ENCODE results near the gene OTUD4.

The OTUD4 gene

DNA sequence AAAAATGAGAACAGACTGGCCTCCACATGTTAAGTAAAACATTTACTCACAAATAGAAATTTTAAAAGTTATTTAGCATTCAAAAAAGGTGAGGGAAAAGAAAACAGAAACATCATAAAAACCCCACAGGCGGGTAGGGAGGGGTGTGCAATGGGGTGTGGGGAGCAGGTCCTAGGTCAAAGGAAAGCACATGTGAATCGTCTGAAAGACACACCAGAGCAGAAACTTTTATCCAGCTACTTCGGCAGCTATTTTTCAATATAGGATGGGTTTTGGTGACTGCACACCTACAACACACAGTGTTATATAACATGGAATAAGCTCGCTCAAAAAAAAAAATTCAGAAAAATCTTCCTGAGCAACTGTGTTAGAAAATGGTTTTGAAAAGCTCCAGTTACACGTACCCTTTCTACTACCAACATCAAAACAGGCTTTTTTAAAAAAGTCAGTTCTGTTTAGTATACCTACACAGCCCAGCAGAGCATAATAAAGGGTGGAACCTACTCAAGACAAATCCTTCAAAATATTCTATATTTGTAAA lies 1.6 kb downstream of the OTUD4 start:
- no peaks in the 10 kb centered on the region for H3K9me3 ChIP-seq (ENCODE audit: low read length)
- H3K9ac ChIP-seq (ENCODE audit: low read length) = peak overlapping the region; percentile 12
- H3K36me3 ChIP-seq (ENCODE audit: insufficient read depth, low read length) = peaks cover 2% of the 10 kb centered on the region
- H3K27me3 ChIP-seq (ENCODE audit: control insufficient read depth in 1 of 2, insufficient read depth in 2 of 2, low read length in 2 of 2) = no peaks in the 10 kb centered on the region
- peak overlapping the region; percentile 33 to 77 for H3K4me3 ChIP-seq (ENCODE audit: low read depth in 1 of 2, low read length in 2 of 2)
- H3K27ac ChIP-seq (ENCODE audit: low read depth, low read length) = peak overlapping the region; percentile 73
- H3K4me1 ChIP-seq (ENCODE audit: insufficient read depth, low read length) = peaks cover 22% of the 10 kb centered on the region

DNA sequence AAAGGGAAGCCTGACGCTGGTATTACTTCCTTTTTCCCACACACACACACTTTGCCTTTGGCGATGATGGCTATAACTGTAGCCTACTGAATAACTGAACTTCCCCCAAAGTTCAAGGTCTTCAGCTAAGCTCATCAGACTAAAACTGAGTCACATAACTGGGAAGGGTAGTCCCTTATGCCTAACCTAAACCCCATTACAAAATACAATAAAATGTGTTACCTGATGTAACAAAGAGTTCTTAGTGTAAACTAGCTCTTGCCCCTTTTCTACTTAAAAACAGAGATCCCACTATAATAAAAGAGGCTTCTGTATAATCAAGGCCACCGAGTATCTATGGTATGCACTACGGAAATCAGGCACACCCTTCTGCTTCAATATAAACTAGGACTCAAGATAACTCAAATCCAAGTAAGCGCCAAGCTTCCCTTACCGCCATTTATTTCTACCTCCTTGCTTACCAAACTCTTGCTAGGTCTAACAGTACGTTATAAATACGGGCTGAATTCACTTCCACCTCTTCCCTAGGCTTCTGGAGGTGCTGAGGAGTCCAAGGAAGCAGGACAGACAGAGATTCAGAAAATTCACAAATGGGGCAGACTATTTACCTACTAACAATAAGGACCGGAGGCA lies 2.4 kb downstream of the OTUD4 start:
- H3K4me3 ChIP-seq (ENCODE audit: low read depth in 1 of 2, low read length in 2 of 2) = peak overlapping the region; percentile 33 to 77
- H3K4me1 ChIP-seq (ENCODE audit: insufficient read depth, low read length) = peaks cover 22% of the 10 kb centered on the region
- no peaks in the 10 kb centered on the region for H3K9me3 ChIP-seq (ENCODE audit: low read length)
- H3K9ac ChIP-seq (ENCODE audit: low read length) = peak overlapping the region; percentile 42
- peaks cover 6% of the 10 kb centered on the region for H3K36me3 ChIP-seq (ENCODE audit: insufficient read depth, low read length)
- no peaks in the 10 kb centered on the region for H3K27me3 ChIP-seq (ENCODE audit: control insufficient read depth in 1 of 2, insufficient read depth in 2 of 2, low read length in 2 of 2)
- H3K27ac ChIP-seq (ENCODE audit: low read depth, low read length) = peak overlapping the region; percentile 54

DNA sequence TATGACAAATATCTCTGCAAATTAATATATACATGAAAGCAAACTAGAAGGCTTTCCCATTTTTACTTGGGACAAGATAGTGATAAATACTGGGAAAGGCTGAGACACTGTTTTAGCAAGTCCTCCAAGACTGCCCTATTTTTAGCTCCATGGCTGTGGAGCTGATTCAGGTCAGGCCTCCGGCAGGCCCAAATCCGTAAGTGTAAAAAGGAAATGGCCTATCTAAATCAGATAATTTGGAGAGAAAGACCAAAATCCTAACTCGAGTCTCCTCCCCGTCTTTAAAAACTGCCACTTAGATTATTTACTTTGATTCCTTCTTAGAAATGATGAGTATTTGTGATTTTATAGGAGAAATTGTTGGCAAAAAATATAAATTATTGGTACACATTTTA lies 2.9 kb downstream of the OTUD4 start:
- H3K36me3 ChIP-seq (ENCODE audit: insufficient read depth, low read length) = peaks cover 6% of the 10 kb centered on the region
- peak overlapping the region in 1 of 2 donors; percentile 77 for H3K4me3 ChIP-seq (ENCODE audit: low read depth in 1 of 2, low read length in 2 of 2)
- peak overlapping the region; percentile 2 for H3K27ac ChIP-seq (ENCODE audit: low read depth, low read length)
- H3K4me1 ChIP-seq (ENCODE audit: insufficient read depth, low read length) = peaks cover 25% of the 10 kb centered on the region
- no peaks in the 10 kb centered on the region for H3K27me3 ChIP-seq (ENCODE audit: control insufficient read depth in 1 of 2, insufficient read depth in 2 of 2, low read length in 2 of 2)
- peak overlapping the region; percentile 42 for H3K9ac ChIP-seq (ENCODE audit: low read length)
- H3K9me3 ChIP-seq (ENCODE audit: low read length) = no peaks in the 10 kb centered on the region

DNA sequence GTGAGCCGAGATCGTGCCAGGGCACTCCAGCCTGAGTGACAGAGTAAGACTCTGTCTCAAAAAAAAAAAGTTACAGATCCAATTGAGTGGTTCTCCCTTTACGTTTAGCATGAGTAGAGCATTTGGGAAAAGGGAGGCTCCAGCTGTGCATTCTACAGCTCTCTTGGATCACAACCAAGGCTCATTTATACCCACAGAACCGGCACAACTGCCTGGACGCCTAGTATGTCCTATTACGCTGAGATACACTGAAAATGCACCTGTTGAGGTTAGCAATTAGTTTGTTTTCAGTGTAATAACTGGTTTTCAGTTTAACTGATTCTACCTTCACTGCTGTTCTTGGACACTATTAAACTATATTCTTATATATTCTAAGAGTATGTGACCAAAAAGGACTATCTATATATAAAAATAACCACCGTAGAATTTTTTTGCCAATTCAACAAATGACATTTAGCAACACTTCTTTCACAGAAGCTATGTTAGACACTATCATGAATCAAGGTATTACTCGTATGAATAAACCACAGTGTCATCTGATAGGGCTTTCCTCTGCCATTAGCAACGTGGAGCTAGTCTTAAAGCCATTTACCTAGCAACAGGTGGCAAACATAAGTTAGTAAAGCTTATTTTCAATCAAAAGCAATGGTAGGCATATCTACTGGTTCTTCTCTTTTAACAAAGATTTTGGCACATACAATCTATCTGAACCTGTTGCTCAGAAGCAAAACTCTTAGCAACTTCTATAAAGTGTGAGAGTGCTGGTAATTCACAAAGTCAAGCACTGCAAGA lies 3.6 kb downstream of the OTUD4 start:
- Histone ChIP-seq H3K36me3 (ENCODE audit: insufficient read depth, low read length) (peaks cover 6% of the 10 kb centered on the region), H3K4me3 (ENCODE audit: low read depth in 1 of 2, low read length in 2 of 2) (no peak overlapping the region), H3K9me3 (ENCODE audit: low read length) (no peaks in the 10 kb centered on the region), H3K9ac (ENCODE audit: low read length) (no peak overlapping the region), H3K4me1 (ENCODE audit: insufficient read depth, low read length) (peaks cover 25% of the 10 kb centered on the region), H3K27ac (ENCODE audit: low read depth, low read length) (no peak overlapping the region), H3K27me3 (ENCODE audit: control insufficient read depth in 1 of 2, insufficient read depth in 2 of 2, low read length in 2 of 2) (no peaks in the 10 kb centered on the region)

DNA sequence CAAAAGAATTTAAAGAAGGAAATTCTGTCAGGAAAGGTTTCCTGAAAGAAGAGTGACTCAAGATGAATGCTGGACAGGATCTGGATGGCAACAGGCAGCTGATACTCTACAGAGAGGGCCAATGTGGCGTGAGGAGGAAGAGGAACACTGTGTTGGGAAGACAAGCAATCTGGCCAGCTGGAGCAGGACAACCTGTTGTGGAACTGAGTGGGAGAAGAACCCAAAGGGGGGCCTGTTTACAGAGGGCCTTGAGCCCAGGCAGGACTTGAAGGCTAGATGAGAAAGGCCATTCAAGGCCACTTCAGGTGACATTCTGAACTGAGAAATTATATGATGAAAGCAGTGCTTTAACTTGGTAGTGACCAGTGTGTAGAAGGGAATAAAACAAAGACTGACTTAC lies 8.5 kb downstream of the OTUD4 start:
- Histone ChIP-seq H3K9ac (ENCODE audit: low read length) (no peak overlapping the region), H3K4me1 (ENCODE audit: insufficient read depth, low read length) (peaks cover 7% of the 10 kb centered on the region), H3K36me3 (ENCODE audit: insufficient read depth, low read length) (peaks cover 18% of the 10 kb centered on the region), H3K27ac (ENCODE audit: low read depth, low read length) (no peak overlapping the region), H3K27me3 (ENCODE audit: control insufficient read depth in 1 of 2, insufficient read depth in 2 of 2, low read length in 2 of 2) (no peaks in the 10 kb centered on the region), H3K4me3 (ENCODE audit: low read depth in 1 of 2, low read length in 2 of 2) (no peak overlapping the region), H3K9me3 (ENCODE audit: low read length) (no peaks in the 10 kb centered on the region)

DNA sequence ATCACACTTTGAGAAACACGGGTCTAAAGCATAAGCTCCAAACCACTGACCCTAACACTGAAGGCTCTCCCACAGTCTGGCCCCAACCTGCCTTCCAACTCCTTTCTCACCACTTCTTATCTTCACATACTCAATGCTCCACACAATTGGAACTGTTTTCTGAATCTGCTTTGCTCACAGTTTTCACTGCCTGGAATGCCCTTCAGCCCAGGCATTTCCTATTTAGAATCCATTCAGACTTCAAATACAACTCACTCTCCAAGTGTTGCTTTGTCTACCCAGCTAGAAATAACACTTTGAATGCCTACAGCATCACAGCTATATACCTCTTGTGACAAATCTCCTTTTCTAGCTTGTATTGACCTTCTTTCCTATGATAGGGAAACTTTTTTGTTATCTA lies 10.2 kb downstream of the OTUD4 start:
- Histone ChIP-seq H3K4me3 (ENCODE audit: low read depth in 1 of 2, low read length in 2 of 2) (no peak overlapping the region), H3K4me1 (ENCODE audit: insufficient read depth, low read length) (peaks cover 3% of the 10 kb centered on the region), H3K9me3 (ENCODE audit: low read length) (no peaks in the 10 kb centered on the region), H3K36me3 (ENCODE audit: insufficient read depth, low read length) (peaks cover 18% of the 10 kb centered on the region), H3K27me3 (ENCODE audit: control insufficient read depth in 1 of 2, insufficient read depth in 2 of 2, low read length in 2 of 2) (no peaks in the 10 kb centered on the region), H3K9ac (ENCODE audit: low read length) (no peak overlapping the region), H3K27ac (ENCODE audit: low read depth, low read length) (no peak overlapping the region)

DNA sequence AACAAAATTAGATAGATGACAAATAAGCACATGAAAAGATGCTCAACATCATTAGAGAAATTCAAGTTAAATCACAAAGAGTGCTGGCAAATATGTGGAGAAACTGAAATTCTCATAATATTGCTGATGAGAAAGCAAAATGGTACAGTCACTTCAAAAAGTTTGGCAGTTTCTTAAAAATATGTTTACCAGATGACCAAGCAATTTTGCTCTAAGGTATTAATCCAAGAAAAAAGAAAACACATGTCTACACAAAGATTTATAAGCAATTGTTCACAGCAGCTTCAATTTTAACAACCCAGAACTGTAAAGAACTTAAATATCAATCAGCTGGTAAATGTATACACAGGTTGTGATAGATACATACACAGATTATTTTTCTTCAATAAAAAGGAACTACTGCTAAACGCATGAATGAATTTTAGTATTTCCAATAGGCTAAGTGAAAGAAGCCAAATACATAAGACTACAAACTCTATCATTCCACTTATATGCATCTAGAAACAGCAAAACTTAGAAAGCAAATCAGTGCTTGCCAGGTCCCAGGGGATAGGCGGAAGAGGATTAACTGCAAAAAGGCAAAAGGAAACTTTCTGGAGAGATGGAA lies 11.7 kb downstream of the OTUD4 start:
- no peak overlapping the region for H3K4me3 ChIP-seq (ENCODE audit: low read depth in 1 of 2, low read length in 2 of 2)
- peaks cover 15% of the 10 kb centered on the region for H3K36me3 ChIP-seq (ENCODE audit: insufficient read depth, low read length)
- no peak overlapping the region for H3K27ac ChIP-seq (ENCODE audit: low read depth, low read length)
- no peaks in the 10 kb centered on the region for H3K9me3 ChIP-seq (ENCODE audit: low read length)
- H3K27me3 ChIP-seq (ENCODE audit: control insufficient read depth in 1 of 2, insufficient read depth in 2 of 2, low read length in 2 of 2) = no peaks in the 10 kb centered on the region
- no peak overlapping the region for H3K9ac ChIP-seq (ENCODE audit: low read length)
- H3K4me1 ChIP-seq (ENCODE audit: insufficient read depth, low read length) = peaks cover 3% of the 10 kb centered on the region

DNA sequence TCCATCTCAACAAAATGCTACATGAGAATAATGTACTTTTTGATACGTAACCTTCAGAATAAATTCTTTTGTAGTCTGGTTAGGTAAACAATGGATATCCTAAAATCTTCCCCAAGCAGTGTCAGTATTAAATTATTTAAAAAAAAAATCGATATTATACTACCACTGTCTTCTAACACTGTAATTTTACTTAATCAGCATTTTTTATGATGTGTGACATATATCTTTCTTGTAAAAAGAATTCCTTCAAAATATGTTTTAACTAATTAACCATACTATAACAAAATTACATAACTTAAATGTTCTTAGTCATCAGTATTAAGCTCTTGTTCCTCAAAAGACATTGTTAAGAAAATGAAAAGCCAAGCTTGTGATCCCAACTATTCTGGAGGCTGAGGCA lies 12.5 kb downstream of the OTUD4 start:
- Histone ChIP-seq H3K9ac (ENCODE audit: low read length) (no peak overlapping the region), H3K9me3 (ENCODE audit: low read length) (no peaks in the 10 kb centered on the region), H3K36me3 (ENCODE audit: insufficient read depth, low read length) (peaks cover 12% of the 10 kb centered on the region), H3K27ac (ENCODE audit: low read depth, low read length) (no peak overlapping the region), H3K4me3 (ENCODE audit: low read depth in 1 of 2, low read length in 2 of 2) (no peak overlapping the region), H3K27me3 (ENCODE audit: control insufficient read depth in 1 of 2, insufficient read depth in 2 of 2, low read length in 2 of 2) (no peaks in the 10 kb centered on the region), H3K4me1 (ENCODE audit: insufficient read depth, low read length) (peaks cover 3% of the 10 kb centered on the region)

DNA sequence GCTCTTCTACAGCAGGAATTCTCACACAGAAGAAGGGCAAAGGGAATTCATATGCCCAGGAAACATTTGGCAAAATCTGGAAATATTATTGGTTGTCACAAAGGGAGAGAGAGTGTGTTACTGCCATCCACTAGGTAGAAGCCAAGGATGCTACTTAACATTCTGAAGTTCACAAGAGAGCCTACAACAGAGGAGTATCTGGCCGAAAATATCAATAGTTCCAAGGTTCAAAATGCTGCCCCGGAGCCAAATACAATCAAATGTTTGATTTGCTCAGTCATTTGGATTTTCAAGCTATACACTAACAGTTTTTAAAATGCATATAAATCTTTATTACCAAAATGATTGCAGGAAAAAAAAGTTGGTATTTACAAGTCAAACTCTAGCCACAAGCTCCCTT lies 18.8 kb downstream of the OTUD4 start:
- H3K36me3 ChIP-seq (ENCODE audit: insufficient read depth, low read length) = peaks cover 18% of the 10 kb centered on the region
- no peak overlapping the region for H3K9ac ChIP-seq (ENCODE audit: low read length)
- no peaks in the 10 kb centered on the region for H3K27me3 ChIP-seq (ENCODE audit: control insufficient read depth in 1 of 2, insufficient read depth in 2 of 2, low read length in 2 of 2)
- no peaks in the 10 kb centered on the region for H3K4me1 ChIP-seq (ENCODE audit: insufficient read depth, low read length)
- no peak overlapping the region for H3K27ac ChIP-seq (ENCODE audit: low read depth, low read length)
- no peaks in the 10 kb centered on the region for H3K9me3 ChIP-seq (ENCODE audit: low read length)
- H3K4me3 ChIP-seq (ENCODE audit: low read depth in 1 of 2, low read length in 2 of 2) = no peak overlapping the region

DNA sequence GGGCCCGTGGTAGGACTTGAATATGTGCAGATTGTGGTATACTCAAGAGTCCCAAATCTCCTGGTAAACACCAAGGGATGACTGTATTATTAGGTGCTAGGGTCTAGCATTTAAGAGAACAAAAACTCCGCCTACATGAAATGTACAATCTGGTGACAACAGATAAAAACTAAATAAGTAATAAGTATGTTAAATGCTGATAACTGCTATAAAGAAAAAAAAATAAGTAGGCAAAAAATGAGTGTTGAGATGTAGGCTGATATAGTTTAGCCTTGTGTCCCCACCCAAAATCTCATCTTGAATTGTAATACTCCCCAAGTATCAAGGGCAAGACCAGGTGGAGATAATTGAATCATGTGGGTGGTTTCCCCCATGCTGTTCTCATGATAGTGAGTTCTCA lies 23.4 kb downstream of the OTUD4 start:
- peaks cover 4% of the 10 kb centered on the region for H3K4me1 ChIP-seq (ENCODE audit: insufficient read depth, low read length)
- H3K36me3 ChIP-seq (ENCODE audit: insufficient read depth, low read length) = peaks cover 43% of the 10 kb centered on the region
- H3K9ac ChIP-seq (ENCODE audit: low read length) = no peak overlapping the region
- H3K27me3 ChIP-seq (ENCODE audit: control insufficient read depth in 1 of 2, insufficient read depth in 2 of 2, low read length in 2 of 2) = no peaks in the 10 kb centered on the region
- H3K27ac ChIP-seq (ENCODE audit: low read depth, low read length) = no peak overlapping the region
- H3K4me3 ChIP-seq (ENCODE audit: low read depth in 1 of 2, low read length in 2 of 2) = no peak overlapping the region
- H3K9me3 ChIP-seq (ENCODE audit: low read length) = no peaks in the 10 kb centered on the region

DNA sequence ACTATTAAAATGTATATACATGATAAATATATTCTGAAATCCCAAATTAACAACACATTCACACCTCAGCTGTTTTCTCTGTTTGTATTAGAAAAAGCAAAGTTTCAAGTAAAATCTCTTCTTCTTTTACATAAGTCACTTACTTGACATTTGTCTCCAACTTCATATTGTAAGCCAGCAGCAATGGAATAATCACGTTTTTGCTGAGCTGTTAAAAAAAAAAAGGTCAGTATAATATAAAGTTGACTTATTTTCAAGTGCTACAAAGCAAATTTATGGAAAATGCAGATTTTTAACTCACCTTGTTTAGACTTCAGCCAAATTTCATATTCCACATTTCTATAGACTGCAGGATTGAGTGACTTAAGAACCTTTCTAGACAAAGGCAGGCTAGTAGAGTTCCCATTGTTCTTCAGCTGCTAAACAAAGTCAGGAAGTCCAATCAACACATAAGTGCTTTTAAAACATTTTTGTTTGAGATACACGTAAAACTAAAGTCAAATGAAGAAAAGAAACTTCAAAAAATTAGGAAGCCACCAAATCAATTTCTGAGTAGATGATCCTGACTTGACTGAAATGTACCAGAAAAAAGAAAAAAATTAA lies 25.0 kb downstream of the OTUD4 start:
- Histone ChIP-seq H3K27ac (ENCODE audit: low read depth, low read length) (no peak overlapping the region), H3K4me1 (ENCODE audit: insufficient read depth, low read length) (peaks cover 4% of the 10 kb centered on the region), H3K36me3 (ENCODE audit: insufficient read depth, low read length) (peaks cover 35% of the 10 kb centered on the region), H3K27me3 (ENCODE audit: control insufficient read depth in 1 of 2, insufficient read depth in 2 of 2, low read length in 2 of 2) (no peaks in the 10 kb centered on the region), H3K9me3 (ENCODE audit: low read length) (no peaks in the 10 kb centered on the region), H3K9ac (ENCODE audit: low read length) (no peak overlapping the region), H3K4me3 (ENCODE audit: low read depth in 1 of 2, low read length in 2 of 2) (no peak overlapping the region)

Measured in muscle layer of colon (tissue), 2 donors.